T-helper 2 cell treated with Interferon-gamma antibody and Interleukin-4, amounts not matched to agents 5 μg/mL and 100 μg/mL, for 36 hours (primary cell): ENCODE measurements around the gene DGCR8.
"Not testable (repeated sequence)": the region's sequence is repeated elsewhere in the genome, so short reads cannot be mapped to it uniquely, and the experiment has no call there.

ENCODE experiments used
- DNase-seq: peaks from one replicate; pipeline ENCODE4 v3.0.0; 2021; ENCODE audit warnings: low spot score
- H3K27ac Mint-ChIP-seq: one replicate; pipeline ENCODE4 v1.8.0; 2021; ENCODE audit warnings: mild to moderate bottlenecking, mixed read lengths
- H3K27me3 Mint-ChIP-seq: one replicate; pipeline ENCODE4 v1.8.0; 2021; ENCODE audit warnings: low read depth, mixed read lengths
- H3K36me3 Mint-ChIP-seq: one replicate; pipeline ENCODE4 v1.8.0; 2021; ENCODE audit warnings: low read depth, mixed read lengths
- H3K4me1 Mint-ChIP-seq: one replicate; pipeline ENCODE4 v1.8.0; 2021; ENCODE audit warnings: low read depth, mixed read lengths
- H3K4me3 Mint-ChIP-seq: one replicate; pipeline ENCODE4 v1.8.0; 2022; ENCODE audit warnings: mild to moderate bottlenecking, moderate library complexity, mixed read lengths
- H3K9me3 Mint-ChIP-seq: one replicate; pipeline ENCODE4 v1.8.0; 2021; ENCODE audit warnings: mixed read lengths

DGCR8 gene

DNA sequence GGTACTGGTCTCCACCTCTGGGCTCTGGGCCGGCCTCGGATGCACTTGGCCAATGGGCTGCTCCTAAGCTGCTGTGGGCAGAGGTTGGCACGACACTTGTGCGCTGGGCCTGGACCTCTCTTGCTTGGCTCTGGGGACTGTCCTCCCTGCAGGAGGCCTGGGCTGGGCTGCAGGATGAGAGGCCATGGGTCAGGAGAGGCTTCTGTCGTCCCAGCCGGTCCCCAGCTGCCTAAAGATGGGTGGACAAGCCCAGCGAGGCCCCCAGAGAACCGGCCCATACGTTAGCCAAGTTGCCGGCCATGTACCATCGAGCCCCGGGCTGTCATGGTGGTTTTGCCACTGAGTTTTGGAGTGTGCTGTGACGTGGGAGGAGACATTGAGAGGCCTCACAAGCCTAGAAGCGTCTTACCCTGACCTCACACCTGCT, 72.4 kb downstream of the DGCR8 start:
- no peak for DNase-seq
- Mint-ChIP-seq H3K9me3 (no peaks in the 10 kb centered on the region), H3K4me1 (no peaks in the 10 kb centered on the region), H3K27ac (no peak overlapping the region), H3K4me3 (no peak overlapping the region), H3K36me3 (no peaks in the 10 kb centered on the region), H3K27me3 (no peaks in the 10 kb centered on the region)

DNA sequence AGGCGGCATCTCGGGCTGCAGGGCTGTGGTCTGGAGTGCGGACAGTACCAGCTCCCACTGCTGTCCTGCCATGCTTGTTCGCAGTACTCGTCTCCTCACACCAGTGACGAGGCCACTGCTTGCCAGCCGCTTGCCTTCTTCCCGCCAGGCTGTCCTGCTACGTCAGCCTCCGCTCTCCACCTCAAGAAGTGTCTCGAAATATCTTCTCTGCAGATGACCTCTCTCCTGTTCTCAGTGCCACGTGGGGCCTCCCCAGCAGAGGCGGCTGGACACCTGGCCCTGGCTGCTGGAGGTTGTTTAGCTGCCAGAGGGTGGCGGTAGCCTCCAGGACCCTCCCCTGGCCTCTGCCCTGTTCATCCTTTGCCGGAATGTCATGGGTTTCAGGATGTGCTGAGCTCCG, 73.9 kb downstream of the DGCR8 start:
- no peak overlapping the region for H3K27ac Mint-ChIP-seq
- DNase-seq = no peak
- no peaks in the 10 kb centered on the region for H3K36me3 Mint-ChIP-seq
- H3K4me1 Mint-ChIP-seq = no peaks in the 10 kb centered on the region
- H3K4me3 Mint-ChIP-seq = no peak overlapping the region
- H3K9me3 Mint-ChIP-seq = no peaks in the 10 kb centered on the region
- H3K27me3 Mint-ChIP-seq = peaks cover 2% of the 10 kb centered on the region

DNA sequence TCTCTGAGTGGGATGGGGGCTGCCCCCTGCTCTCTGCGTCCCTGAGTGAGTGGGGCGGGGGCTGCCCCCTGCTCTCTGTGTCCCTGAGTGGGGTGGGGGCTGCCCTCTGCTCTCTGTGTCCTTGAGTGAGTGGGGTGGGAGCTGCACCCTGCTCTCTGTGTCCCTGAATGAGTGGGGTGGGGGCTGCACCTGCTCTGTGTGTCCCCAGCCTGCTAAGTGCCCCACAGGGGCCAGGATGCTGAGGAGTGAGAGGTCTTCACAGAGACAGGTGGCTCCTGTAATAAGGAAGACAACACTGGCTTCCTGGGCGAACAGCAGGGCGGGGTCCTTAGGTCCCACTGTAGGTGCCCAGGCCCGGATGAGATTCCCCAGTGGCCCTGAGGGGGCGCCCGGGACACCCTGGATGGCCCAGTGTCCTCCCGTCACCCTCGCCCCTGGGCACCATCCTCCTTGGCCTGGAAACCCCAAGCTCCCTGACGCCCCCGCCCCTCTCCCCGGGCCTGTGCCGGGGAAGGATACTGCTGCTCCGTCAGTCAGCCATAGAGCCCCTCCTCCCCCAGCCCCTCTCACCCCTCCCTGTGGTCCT, 74.7 kb downstream of the DGCR8 start:
- Mint-ChIP-seq H3K27me3 (peaks cover 4% of the 10 kb centered on the region), H3K4me3 (no peak overlapping the region), H3K36me3 (no peaks in the 10 kb centered on the region), H3K4me1 (no peaks in the 10 kb centered on the region), H3K27ac (no peak overlapping the region), H3K9me3 (no peaks in the 10 kb centered on the region)
- no peak for DNase-seq

DNA sequence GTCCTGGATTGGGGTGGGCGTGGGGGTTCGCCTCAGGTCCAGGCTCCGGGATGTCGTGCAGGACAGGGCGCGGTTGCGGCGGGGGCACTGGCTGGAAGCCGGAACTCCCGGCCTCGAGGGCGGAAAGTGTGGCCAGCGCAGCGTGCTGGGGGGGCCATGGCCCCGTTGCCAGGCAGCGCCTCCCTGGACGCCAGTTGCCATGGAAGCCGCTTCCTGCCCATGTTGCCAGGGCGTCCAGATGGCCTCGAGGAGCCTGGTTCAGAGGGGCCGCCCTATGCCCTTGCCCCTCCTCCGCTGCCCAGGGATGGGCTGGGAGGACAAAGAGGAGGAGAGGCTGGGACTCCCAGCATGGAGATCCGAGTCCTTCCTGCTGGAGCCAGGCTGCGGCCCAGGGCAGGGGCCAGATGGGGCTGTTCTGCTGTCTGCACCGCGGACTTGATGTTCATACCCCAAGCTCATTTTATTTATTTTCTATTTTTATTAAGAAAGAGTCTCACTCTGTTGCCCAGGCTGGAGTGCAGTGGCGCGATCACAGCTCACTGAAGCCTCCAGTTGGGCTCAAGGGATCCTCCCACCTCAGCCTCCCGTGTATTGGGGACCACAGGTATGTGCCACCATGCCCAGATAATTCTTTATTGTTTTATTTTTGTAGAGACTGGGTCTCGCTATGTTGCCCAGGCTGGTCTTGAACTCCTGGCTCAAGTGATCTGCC, 75.4 kb downstream of the DGCR8 start:
- Mint-ChIP-seq H3K4me1 (no peaks in the 10 kb centered on the region), H3K4me3 (no peak overlapping the region), H3K27ac (no peak overlapping the region), H3K27me3 (peaks cover 4% of the 10 kb centered on the region), H3K36me3 (no peaks in the 10 kb centered on the region), H3K9me3 (no peaks in the 10 kb centered on the region)
- peak; percentile 17 for DNase-seq

DNA sequence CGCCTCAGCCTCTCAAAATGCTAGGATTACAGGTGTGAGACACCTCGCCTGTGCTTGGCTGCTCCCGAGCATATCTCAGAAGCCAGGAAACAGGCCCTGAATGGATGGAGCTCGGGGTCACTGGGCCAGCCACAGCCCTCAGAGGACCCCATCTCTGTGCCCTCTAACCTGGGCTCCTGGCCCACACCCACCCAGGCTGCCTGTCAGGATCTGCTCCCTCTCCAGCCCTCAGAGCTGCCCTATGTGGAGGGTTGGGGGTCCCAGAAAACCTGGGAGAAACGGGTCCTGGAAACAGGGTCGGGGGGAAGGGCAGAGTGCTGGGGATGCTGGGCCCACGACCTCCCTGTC, 76.0 kb downstream of the DGCR8 start:
- no peak overlapping the region for H3K27ac Mint-ChIP-seq
- H3K36me3 Mint-ChIP-seq = no peaks in the 10 kb centered on the region
- H3K9me3 Mint-ChIP-seq = no peaks in the 10 kb centered on the region
- H3K4me1 Mint-ChIP-seq = no peaks in the 10 kb centered on the region
- no peak overlapping the region for H3K4me3 Mint-ChIP-seq
- no peak for DNase-seq
- peaks cover 4% of the 10 kb centered on the region for H3K27me3 Mint-ChIP-seq

DNA sequence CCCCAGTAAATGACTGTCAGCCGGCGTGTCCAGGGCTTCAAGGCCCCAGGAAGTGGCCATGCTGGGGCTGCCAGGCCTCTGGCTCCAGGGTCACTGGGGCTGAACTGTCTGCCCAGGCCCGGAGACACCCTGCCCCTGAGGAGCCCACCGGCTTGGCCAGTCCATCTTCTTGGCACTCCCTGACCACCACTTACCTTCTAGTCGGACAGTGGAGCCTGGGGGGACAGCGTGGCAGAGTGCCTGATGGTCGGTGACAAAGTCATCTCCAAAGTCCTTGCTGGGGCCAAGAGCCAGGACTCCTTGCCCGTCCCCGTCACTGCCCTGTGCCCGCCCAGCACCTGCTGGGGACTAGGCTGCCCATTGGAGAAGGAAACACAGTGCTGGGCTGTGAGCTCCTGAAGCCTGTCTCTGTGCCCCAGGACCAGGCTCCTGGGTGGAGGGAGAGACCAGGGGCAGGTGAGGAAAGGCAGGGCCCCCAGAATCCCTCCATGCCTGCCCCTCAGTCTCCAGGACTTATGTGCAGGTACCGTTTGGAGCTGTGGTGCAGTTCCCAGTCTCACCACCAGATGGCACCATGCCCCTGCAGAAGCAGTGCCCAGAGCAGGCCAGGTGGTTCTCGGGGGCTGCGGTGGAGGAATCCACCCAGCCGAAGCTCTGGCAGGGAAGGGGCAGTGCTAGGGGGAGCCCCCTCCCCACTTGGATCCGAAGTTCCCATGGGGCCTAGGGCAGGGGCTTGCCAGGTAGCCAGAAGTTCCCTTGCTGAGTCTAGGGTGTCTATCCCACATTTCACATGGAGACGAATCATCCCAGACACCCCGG, 76.8 kb downstream of the DGCR8 start:
- H3K4me1 Mint-ChIP-seq = no peaks in the 10 kb centered on the region
- peaks cover 4% of the 10 kb centered on the region for H3K27me3 Mint-ChIP-seq
- DNase-seq = peak; percentile 74
- no peaks in the 10 kb centered on the region for H3K9me3 Mint-ChIP-seq
- no peak overlapping the region for H3K27ac Mint-ChIP-seq
- no peaks in the 10 kb centered on the region for H3K36me3 Mint-ChIP-seq
- no peak overlapping the region for H3K4me3 Mint-ChIP-seq

DNA sequence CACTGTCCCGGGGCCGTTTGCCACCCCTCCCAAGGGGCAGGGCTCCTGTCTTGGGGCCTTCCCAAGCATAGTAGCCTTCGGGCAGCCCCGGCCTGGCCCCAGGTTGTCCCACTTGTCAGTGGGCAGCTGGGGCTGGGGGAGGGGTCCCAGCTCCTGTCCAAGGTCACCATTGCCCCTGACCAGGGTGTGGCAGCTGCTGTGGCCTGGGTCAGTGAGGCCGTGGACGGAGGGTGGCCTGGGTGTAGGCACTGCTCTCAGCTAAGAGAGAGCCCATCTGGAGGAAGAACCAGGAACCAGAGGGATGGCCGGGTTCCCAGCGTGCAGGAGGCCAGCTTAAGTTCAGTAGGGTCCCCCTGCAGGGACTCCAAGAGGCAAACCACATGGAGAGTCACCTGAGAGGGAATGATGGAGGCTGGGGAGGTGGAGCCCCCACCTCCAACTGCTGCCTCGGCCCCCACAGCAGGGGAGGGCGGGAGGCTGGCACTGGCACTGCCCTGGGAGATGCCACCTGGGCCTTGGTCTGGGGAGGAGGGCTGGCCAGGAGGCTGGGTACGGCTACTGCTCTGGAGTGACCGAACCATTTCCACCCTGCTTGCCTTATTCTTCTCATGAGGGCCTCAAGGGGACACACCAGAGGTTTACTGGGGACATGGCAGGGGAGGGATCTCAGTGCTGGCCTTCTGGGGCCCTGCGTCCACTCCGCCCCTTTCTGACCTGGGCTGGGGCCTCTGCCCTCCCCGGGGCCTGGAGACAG, 77.6 kb downstream of the DGCR8 start:
- Mint-ChIP-seq H3K27ac (no peak overlapping the region), H3K4me3 (no peak overlapping the region), H3K4me1 (no peaks in the 10 kb centered on the region), H3K9me3 (no peaks in the 10 kb centered on the region), H3K36me3 (no peaks in the 10 kb centered on the region), H3K27me3 (peaks cover 4% of the 10 kb centered on the region)
- no peak for DNase-seq

DNA sequence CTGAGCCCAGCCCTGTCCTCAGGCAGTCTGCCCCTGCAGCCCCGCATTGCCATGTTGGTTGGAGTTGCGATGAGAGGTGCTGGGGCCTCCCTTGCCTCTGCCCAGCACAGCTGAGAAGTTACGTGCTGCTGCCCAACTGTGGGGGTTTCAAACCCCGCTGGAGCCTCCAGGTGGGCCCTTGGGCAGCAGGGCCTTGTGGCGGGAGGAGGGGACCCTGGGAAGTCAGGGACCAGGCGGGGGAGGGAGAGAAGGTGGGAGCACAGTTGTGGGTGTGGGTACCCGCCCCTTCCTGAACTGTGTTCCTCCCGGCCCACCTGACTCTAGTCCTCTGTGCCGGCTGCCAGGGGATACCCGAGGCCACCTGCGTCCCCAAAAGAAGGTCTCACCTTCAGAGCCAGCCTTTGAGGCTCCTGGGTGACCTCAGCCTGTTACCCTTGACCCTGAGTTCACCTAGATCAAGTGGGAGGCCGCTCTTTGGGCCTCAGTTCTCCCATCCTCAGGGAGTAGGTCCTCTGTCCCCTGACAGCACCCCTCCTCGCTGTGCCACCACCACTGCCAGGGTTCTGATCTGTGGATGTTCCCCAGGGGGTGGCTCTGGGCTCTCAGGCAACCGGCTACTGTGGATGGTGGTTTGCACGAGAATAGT, 78.5 kb downstream of the DGCR8 start:
- Mint-ChIP-seq H3K27me3 (peaks cover 4% of the 10 kb centered on the region), H3K27ac (no peak overlapping the region), H3K4me1 (no peaks in the 10 kb centered on the region), H3K4me3 (no peak overlapping the region), H3K36me3 (no peaks in the 10 kb centered on the region), H3K9me3 (no peaks in the 10 kb centered on the region)
- DNase-seq = no peak

DNA sequence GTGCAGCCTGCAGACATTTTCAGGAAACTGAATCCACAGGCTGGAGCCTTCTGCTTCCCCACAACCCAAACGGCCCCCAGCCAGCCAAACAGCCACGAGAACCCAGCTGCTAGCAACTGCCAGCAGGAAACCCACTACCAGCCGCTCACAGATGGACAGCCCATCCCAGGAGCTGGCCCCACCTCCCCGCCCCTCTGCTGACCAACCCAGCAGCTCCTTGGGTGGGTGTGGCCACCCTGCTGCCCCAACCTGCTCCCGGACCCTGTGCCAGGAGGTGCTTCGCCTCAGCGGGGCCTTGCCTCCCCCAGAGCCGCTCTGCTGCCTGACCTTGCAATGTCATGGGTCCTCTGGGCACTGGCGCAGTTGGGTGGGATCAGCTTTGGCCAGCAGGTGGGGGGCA, 79.0 kb downstream of the DGCR8 start:
- H3K27ac Mint-ChIP-seq = no peak overlapping the region
- no peaks in the 10 kb centered on the region for H3K4me1 Mint-ChIP-seq
- H3K27me3 Mint-ChIP-seq = peaks cover 4% of the 10 kb centered on the region
- no peaks in the 10 kb centered on the region for H3K36me3 Mint-ChIP-seq
- H3K9me3 Mint-ChIP-seq = peaks cover 2% of the 10 kb centered on the region
- no peak overlapping the region for H3K4me3 Mint-ChIP-seq
- DNase-seq = no peak

DNA sequence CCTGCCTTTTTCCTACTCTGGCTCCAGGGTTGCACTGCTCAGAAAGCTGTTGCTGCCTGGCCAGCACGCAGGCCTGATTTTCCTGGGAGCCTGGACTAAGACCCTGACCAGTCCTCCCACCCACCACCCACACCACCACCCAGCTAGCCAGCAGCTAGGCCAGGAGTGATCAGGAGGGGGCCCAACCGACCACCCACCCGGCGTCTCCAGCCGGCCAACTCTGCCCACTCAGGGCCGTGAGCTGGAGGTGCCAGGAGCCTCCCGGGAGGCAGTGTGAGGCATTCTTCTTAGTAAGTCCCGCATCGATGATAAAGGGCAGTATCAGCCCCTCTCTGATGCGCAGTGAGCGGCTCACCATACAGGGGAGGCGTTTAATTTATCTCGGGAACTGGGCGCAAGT, 79.5 kb downstream of the DGCR8 start:
- not testable (repeated sequence) for H3K27ac Mint-ChIP-seq, H3K4me3 Mint-ChIP-seq, H3K27me3 Mint-ChIP-seq, H3K9me3 Mint-ChIP-seq, DNase-seq, H3K4me1 Mint-ChIP-seq, H3K36me3 Mint-ChIP-seq

DNA sequence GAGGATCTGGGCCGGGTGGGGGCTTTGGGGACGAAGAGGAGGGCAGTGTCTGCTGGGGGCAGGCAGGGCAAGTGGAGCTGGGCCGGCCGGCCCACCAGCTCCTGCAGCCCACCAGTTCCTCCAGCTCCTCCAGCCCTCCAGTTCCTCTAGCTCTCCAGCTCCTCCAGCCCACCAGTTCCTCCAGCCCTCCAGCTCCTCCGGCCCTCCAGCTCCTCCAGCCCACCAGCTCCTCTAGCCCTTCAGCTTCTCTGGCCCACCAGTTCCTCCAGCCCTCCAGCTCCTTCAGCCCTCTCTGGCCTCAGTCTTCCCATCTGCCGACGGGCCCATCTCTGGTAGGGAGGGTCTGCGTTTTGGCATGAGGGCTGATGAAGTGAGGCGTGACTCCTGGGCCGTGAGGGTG, 80.0 kb downstream of the DGCR8 start:
- no peak for DNase-seq
- Mint-ChIP-seq H3K9me3 (peaks cover 6% of the 10 kb centered on the region), H3K27ac (no peak overlapping the region), H3K27me3 (peaks cover 4% of the 10 kb centered on the region), H3K4me1 (no peaks in the 10 kb centered on the region), H3K4me3 (no peak overlapping the region), H3K36me3 (no peaks in the 10 kb centered on the region)
